H9 (cell line): Measurements from ENCODE around the gene RFX4. TPM values are rescaled to one million over a fixed set of nuclear protein-coding genes. Genes with fewer than 3 reads are reported as not detected.

Experiments used
- DNase-seq: peaks from one replicate; pipeline ENCODE4 v3.0.0-alpha.2; 2017
- H2AFZ ChIP-seq: one replicate; pipeline ENCODE4 v1.6.1; 2013; ENCODE audit warnings: mild to moderate bottlenecking, low read length, control low read depth, moderate library complexity
- H2AK5ac ChIP-seq: 2 replicates; pipeline ENCODE4 v1.6.1; 2013; ENCODE audit warnings: low read length, control low read depth, mixed read lengths; ENCODE audit not compliant: insufficient read length
- H2BK120ac ChIP-seq: one replicate; pipeline ENCODE4 v1.6.1; 2013; ENCODE audit warnings: low read depth, mild to moderate bottlenecking, low read length, control low read depth, inconsistent platforms; ENCODE audit not compliant: poor library complexity, severe bottlenecking
- H2BK12ac ChIP-seq: 2 replicates; pipeline ENCODE4 v1.6.1; 2013; ENCODE audit warnings: low read length, control low read depth, mixed read lengths, low read depth; ENCODE audit not compliant: insufficient read length
- H2BK15ac ChIP-seq: 2 replicates; pipeline ENCODE4 v1.6.1; 2013; ENCODE audit warnings: low read depth, low read length, control low read depth
- H2BK20ac ChIP-seq: one replicate; pipeline ENCODE4 v1.6.1; 2013; ENCODE audit warnings: low read depth, mild to moderate bottlenecking, low read length, control low read depth, inconsistent platforms; ENCODE audit not compliant: poor library complexity, severe bottlenecking
- H2BK5ac ChIP-seq: 2 replicates; pipeline ENCODE4 v1.6.1; 2013; ENCODE audit warnings: low read length, control low read depth, mixed read lengths; ENCODE audit not compliant: insufficient read length
- H3K14ac ChIP-seq: 2 replicates; pipeline ENCODE4 v1.6.1; 2013; ENCODE audit warnings: low read length, control low read depth; ENCODE audit not compliant: insufficient read depth
- H3K18ac ChIP-seq: 2 replicates; pipeline ENCODE4 v1.6.1; 2013; ENCODE audit warnings: low read depth, mild to moderate bottlenecking, mixed read lengths, low read length, control low read depth; ENCODE audit not compliant: insufficient read length
- H3K23ac ChIP-seq: 2 replicates; pipeline ENCODE4 v1.6.1; 2013; ENCODE audit warnings: low read length, control low read depth, mixed read lengths, low read depth; ENCODE audit not compliant: insufficient read length
- H3K23me2 ChIP-seq: 2 replicates; pipeline ENCODE4 v1.6.1; 2013; ENCODE audit warnings: low read depth, mild to moderate bottlenecking, mixed read lengths, low read length, control low read depth; ENCODE audit not compliant: insufficient read length, poor library complexity, severe bottlenecking
- H3K27ac ChIP-seq: 2 replicates; pipeline ENCODE4 v1.5.1; 2013; ENCODE audit warnings: low read length, control low read depth, mixed read lengths, low read depth; ENCODE audit not compliant: insufficient read length
- H3K27me3 ChIP-seq: 2 replicates; pipeline ENCODE4 v1.6.1; 2013; ENCODE audit warnings: low read length, control low read depth, inconsistent platforms; ENCODE audit not compliant: insufficient read depth
- H3K4ac ChIP-seq: 2 replicates; pipeline ENCODE4 v1.6.1; 2013; ENCODE audit warnings: low read depth, mild to moderate bottlenecking, control low read depth, inconsistent platforms, low read length, moderate library complexity
- H3K4me1 ChIP-seq: 2 replicates; pipeline ENCODE4 v1.6.1; 2013; ENCODE audit warnings: low read length, control low read depth, inconsistent platforms; ENCODE audit not compliant: insufficient read depth
- H3K4me2 ChIP-seq: 2 replicates; pipeline ENCODE4 v1.6.1; 2013; ENCODE audit warnings: low read length, control low read depth, mixed read lengths; ENCODE audit not compliant: insufficient read length, insufficient read depth
- H3K56ac ChIP-seq: 2 replicates; pipeline ENCODE4 v1.6.1; 2013; ENCODE audit warnings: low read depth, mild to moderate bottlenecking, mixed read lengths, low read length, control low read depth; ENCODE audit not compliant: insufficient read length
- H3K79me1 ChIP-seq: 2 replicates; pipeline ENCODE4 v1.6.1; 2013; ENCODE audit warnings: low read depth, mild to moderate bottlenecking, moderate library complexity, low read length, control low read depth, inconsistent platforms; ENCODE audit not compliant: insufficient read depth, poor library complexity, severe bottlenecking
- H3K79me2 ChIP-seq: 2 replicates; pipeline ENCODE4 v1.6.1; 2013; ENCODE audit warnings: low read length, control low read depth, inconsistent platforms; ENCODE audit not compliant: insufficient read depth
- H3K9ac ChIP-seq: 2 replicates; pipeline ENCODE4 v1.6.1; 2013; ENCODE audit warnings: low read length, control low read depth, mixed read lengths; ENCODE audit not compliant: insufficient read length; ENCODE audit errors: extremely low read depth
- H3K9me3 ChIP-seq: one replicate; pipeline ENCODE4 v1.6.1; 2013; ENCODE audit warnings: low read depth, low read length, inconsistent platforms; ENCODE audit not compliant: control insufficient read depth
- H3T11ph ChIP-seq: one replicate; pipeline ENCODE4 v1.6.1; 2013; ENCODE audit warnings: mild to moderate bottlenecking, low read length, control low read depth, inconsistent platforms
- H4K20me1 ChIP-seq: one replicate; pipeline ENCODE4 v1.6.1; 2013; ENCODE audit not compliant: control insufficient read depth, insufficient read length, insufficient read depth
- H4K5ac ChIP-seq: 2 replicates; pipeline ENCODE4 v1.6.1; 2013; ENCODE audit warnings: low read depth, mild to moderate bottlenecking, mixed read lengths, low read length, control low read depth; ENCODE audit not compliant: insufficient read length
- H4K8ac ChIP-seq: replicated peaks from 2 replicates; pipeline ENCODE4 v1.6.1; 2013; ENCODE audit warnings: low read length, control low read depth, mixed read lengths, low read depth; ENCODE audit not compliant: insufficient read length
- H4K91ac ChIP-seq: 2 replicates; pipeline ENCODE4 v1.6.1; 2013; ENCODE audit warnings: low read depth, mild to moderate bottlenecking, moderate library complexity, mixed read lengths, low read length, control low read depth; ENCODE audit not compliant: insufficient read length
- H3K27ac Mint-ChIP-seq, 3 experiments: 2 replicates in 2 of 3; 3 replicates in 1 of 3; pipeline ENCODE4 v1.8.0; 2020 to 2021; ENCODE audit warnings: mixed read lengths in 3 of 3, mild to moderate bottlenecking in 1 of 3, moderate library complexity in 1 of 3
- H3K27me3 Mint-ChIP-seq: 2 replicates; pipeline ENCODE4 v1.8.0; 2021; ENCODE audit warnings: low read depth, mild to moderate bottlenecking, moderate library complexity, mixed read lengths
- H3K36me3 Mint-ChIP-seq, 3 experiments: 2 replicates in 2 of 3; 3 replicates in 1 of 3; pipeline ENCODE4 v1.8.0; 2020 to 2021; ENCODE audit warnings: low read depth in 3 of 3, mixed read lengths in 3 of 3; ENCODE audit not compliant: insufficient read depth in 1 of 3
- H3K4me1 Mint-ChIP-seq, 2 experiments: 2 replicates each; pipeline ENCODE4 v1.8.0; 2020; ENCODE audit warnings: mixed read lengths in 2 of 2
- H3K4me3 Mint-ChIP-seq, 2 experiments: 2 replicates in 1 of 2; 3 replicates in 1 of 2; pipeline ENCODE4 v1.8.0; 2020 to 2021; ENCODE audit warnings: mild to moderate bottlenecking in 2 of 2, mixed read lengths in 2 of 2, moderate library complexity in 1 of 2
- H3K9me3 Mint-ChIP-seq, 2 experiments: 2 replicates in 1 of 2; 3 replicates in 1 of 2; pipeline ENCODE4 v1.8.0; 2020; ENCODE audit warnings: mild to moderate bottlenecking in 2 of 2, mixed read lengths in 2 of 2, moderate library complexity in 1 of 2
- WGBS: extraction: QIAGEN DNeasy Blood & Tissue Kit; methylation state at CpG from one replicate; pipeline ENCODE4 v1.1.7; 2013; ENCODE audit warnings: missing lambda C conversion rate, low lambda C conversion rate, mixed read lengths; ENCODE audit not compliant: insufficient read length; ENCODE audit errors: extremely low coverage; 5-methylcytosine and 5-hydroxymethylcytosine counted together
- total RNA-seq: library from RNA; stranded (reverse); gene quantifications from 2 replicates; pipeline ENCODE4 v1.2.1, GENCODE V29; 2021
- TF ChIP-seq, protein P1 (sequence below): fragments of 200-600 bp; sonication (generic); conservative IDR thresholded peaks from 3 replicates; pipeline ENCODE4 v1.8.0; 2021; ENCODE audit warnings: antibody characterized with exemption, mild to moderate bottlenecking

RFX4 gene
- total RNA-seq, 1 experiment from 2014 or later: 0.57 TPM

GRCh38 chr12:106774808-106775524 is 192.2 kb downstream of the RFX4 start:
- H2AFZ ChIP-seq: no peak overlapping the region
- H3K18ac ChIP-seq: peak overlapping the region; percentile 13
- Mint-ChIP-seq H3K9me3 (no peaks in the 10 kb centered on the region), H3K27me3 (no peaks in the 10 kb centered on the region), H3K4me1 (peaks cover 27 to 49% of the 10 kb centered on the region in 2 experiments), H3K4me3 (peak overlapping the region; percentile 90 to 98), H3K36me3 (peaks cover 0 to 8% (median 0%) of the 10 kb centered on the region in 3 experiments; a peak in 5 of 7 replicates), H3K27ac (peak overlapping the region; percentile 95 to 99 (median 99))
- H3K4me2 ChIP-seq: peak overlapping the region; percentile 93
- TF ChIP-seq, protein P1, sequence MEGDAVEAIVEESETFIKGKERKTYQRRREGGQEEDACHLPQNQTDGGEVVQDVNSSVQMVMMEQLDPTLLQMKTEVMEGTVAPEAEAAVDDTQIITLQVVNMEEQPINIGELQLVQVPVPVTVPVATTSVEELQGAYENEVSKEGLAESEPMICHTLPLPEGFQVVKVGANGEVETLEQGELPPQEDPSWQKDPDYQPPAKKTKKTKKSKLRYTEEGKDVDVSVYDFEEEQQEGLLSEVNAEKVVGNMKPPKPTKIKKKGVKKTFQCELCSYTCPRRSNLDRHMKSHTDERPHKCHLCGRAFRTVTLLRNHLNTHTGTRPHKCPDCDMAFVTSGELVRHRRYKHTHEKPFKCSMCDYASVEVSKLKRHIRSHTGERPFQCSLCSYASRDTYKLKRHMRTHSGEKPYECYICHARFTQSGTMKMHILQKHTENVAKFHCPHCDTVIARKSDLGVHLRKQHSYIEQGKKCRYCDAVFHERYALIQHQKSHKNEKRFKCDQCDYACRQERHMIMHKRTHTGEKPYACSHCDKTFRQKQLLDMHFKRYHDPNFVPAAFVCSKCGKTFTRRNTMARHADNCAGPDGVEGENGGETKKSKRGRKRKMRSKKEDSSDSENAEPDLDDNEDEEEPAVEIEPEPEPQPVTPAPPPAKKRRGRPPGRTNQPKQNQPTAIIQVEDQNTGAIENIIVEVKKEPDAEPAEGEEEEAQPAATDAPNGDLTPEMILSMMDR: no peak
- H2BK120ac ChIP-seq: no peak overlapping the region
- no peak for DNase-seq
- H4K5ac ChIP-seq: no peak overlapping the region
- H3K56ac ChIP-seq: no peak overlapping the region
- H2AK5ac ChIP-seq: no peak overlapping the region
- peaks cover 6% of the 10 kb centered on the region for H3K23me2 ChIP-seq
- H3K9me3 ChIP-seq: no peaks in the 10 kb centered on the region
- H3K23ac ChIP-seq: no peak overlapping the region
- H3K27me3 ChIP-seq: no peaks in the 10 kb centered on the region
- no peak overlapping the region for H2BK5ac ChIP-seq
- no peak overlapping the region for H2BK20ac ChIP-seq
- H2BK15ac ChIP-seq: no peak overlapping the region
- H3K9ac ChIP-seq: peak overlapping the region; percentile 67
- H3K4ac ChIP-seq: no peak overlapping the region
- no peak overlapping the region for H3K27ac ChIP-seq
- no peaks in the 10 kb centered on the region for H3K79me1 ChIP-seq
- no peak overlapping the region for H4K91ac ChIP-seq
- no peak overlapping the region for H4K8ac ChIP-seq
- H3K4me1 ChIP-seq: peaks cover 5% of the 10 kb centered on the region; the same call in 1 of the 2 replicates
- no peak overlapping the region for H2BK12ac ChIP-seq
- H4K20me1 ChIP-seq: no peaks in the 10 kb centered on the region
- H3K79me2 ChIP-seq: peaks cover 24% of the 10 kb centered on the region
- WGBS: no CpG with 5 or more reads among the region's 29 CpGs
- H3K14ac ChIP-seq: no peak overlapping the region
- H3T11ph ChIP-seq: no peak overlapping the region
